K562 (cell line): ENCODE measurements around the gene LYRM7. TPM values are rescaled to one million over a fixed set of nuclear protein-coding genes. Genes with fewer than 3 reads are reported as not detected.

ENCODE experiments used
- ATAC-seq: fragments of 200-7000 bp; cut with Tn5 transposase; 3 replicates; pipeline ENCODE4 v1.9.1; 2020; ENCODE audit warnings: moderate library complexity
- BruUV-seq: library from RNA; stranded (reverse); fragments of 400-500 nt; replicated peaks from 2 replicates; lab custom pipeline; 2021; lab: Mats Ljungman, UMichigan
- CTCF ChIA-PET: fragments of 300-600 bp; formaldehyde crosslinking; extraction: SDS; loops from one replicate; lab custom pipeline; 2021; ENCODE audit warnings: low intra/inter-chr PET ratio; lab: Yijun Ruan, JAX
- POLR2A ChIA-PET: fragments of 300-600, 350-650 bp; sonication (Branson Sonifier 250); formaldehyde crosslinking; extraction: SDS; loops from one replicate; lab custom pipeline; 2021; ENCODE audit warnings: antibody characterized with exemption, inconsistent platforms; lab: Yijun Ruan, JAX
- DNase-seq, 4 experiments: peaks; one replicate each; pipeline versions ENCODE4 v3.0.0 to v3.0.0-alpha.2; 2011 to 2018; ENCODE audit warnings: low spot score in 3 of 4, mixed read lengths in 3 of 4; ENCODE audit errors: extremely low read depth in 1 of 4
- FAIRE-seq: peaks from 2 replicates; lab custom pipeline; 2011; peaks lifted over from hg19 to GRCh38; lab: Jason Lieb, UNC
- H2AFZ ChIP-seq: 2 replicates; pipeline ENCODE4 v1.6.0; 2011; ENCODE audit warnings: low read depth, low read length, control low read depth, inconsistent platforms
- H3K27ac ChIP-seq: fragments of 200-600 bp; 3 replicates; pipeline ENCODE4 v1.8.0; 2011; ENCODE audit warnings: low read depth, mild to moderate bottlenecking, control low read depth, inconsistent platforms, low read length, moderate library complexity, mixed read lengths; ENCODE audit errors: extremely low read depth
- H3K27me3 ChIP-seq, 2 experiments: fragments of 300-600 bp in 1 of 2; 2 replicates in 1 of 2; 3 replicates in 1 of 2; pipeline versions ENCODE4 v1.6.0 to v1.8.0; 2011; ENCODE audit warnings: inconsistent platforms in 2 of 2, low read length in 2 of 2, mild to moderate bottlenecking in 1 of 2, mixed read lengths in 1 of 2, moderate library complexity in 1 of 2; ENCODE audit not compliant: control insufficient read depth in 2 of 2, insufficient read depth in 2 of 2
- H3K36me3 ChIP-seq: fragments of 300-600 bp; 3 replicates; pipeline ENCODE4 v1.8.0; 2011; ENCODE audit warnings: mild to moderate bottlenecking, low read length, inconsistent platforms; ENCODE audit not compliant: control insufficient read depth, insufficient read depth
- H3K4me1 ChIP-seq, 2 experiments: fragments of 200-600 bp in 1 of 2; replicated peaks in 1 of 2; 2 replicates in 1 of 2; 3 replicates in 1 of 2; pipeline versions ENCODE4 v1.5.1 to v1.8.0; 2011; ENCODE audit warnings: inconsistent platforms in 2 of 2, low read length in 2 of 2, mild to moderate bottlenecking in 1 of 2, mixed read lengths in 1 of 2, moderate library complexity in 1 of 2; ENCODE audit not compliant: control insufficient read depth in 2 of 2, insufficient read depth in 2 of 2
- H3K4me2 ChIP-seq: 2 replicates; pipeline ENCODE4 v1.6.1; 2011; ENCODE audit warnings: low read length, control low read depth, inconsistent platforms, mixed read lengths; ENCODE audit not compliant: insufficient read depth
- H3K4me3 ChIP-seq: fragments of 200-600 bp; sonication (generic), shearing (Covaris generic); 2 replicates; pipeline ENCODE4 v1.5.1; 2016; ENCODE audit warnings: control low read depth, inconsistent platforms
- H3K79me2 ChIP-seq: fragments of 200-600 bp; 3 replicates; pipeline ENCODE4 v1.8.0; 2011; ENCODE audit warnings: low read length, inconsistent platforms; ENCODE audit not compliant: control insufficient read depth, insufficient read depth
- H3K9ac ChIP-seq, 2 experiments: 2 replicates each; pipeline versions ENCODE4 v1.6.0 to v1.6.1; 2011; ENCODE audit warnings: low read depth in 2 of 2, low read length in 2 of 2, control low read depth in 1 of 2, inconsistent platforms in 1 of 2, mild to moderate bottlenecking in 1 of 2, mixed read lengths in 1 of 2; ENCODE audit not compliant: insufficient read depth in 1 of 2
- H3K9me1 ChIP-seq: one replicate; pipeline ENCODE4 v1.6.0; 2011; ENCODE audit warnings: inconsistent platforms, mild to moderate bottlenecking, low read length, moderate library complexity; ENCODE audit not compliant: control insufficient read depth, insufficient read depth
- H3K9me3 ChIP-seq: replicated peaks from 2 replicates; pipeline ENCODE4 v1.5.1; 2011; ENCODE audit warnings: low read depth, low read length, inconsistent platforms; ENCODE audit not compliant: control insufficient read depth, insufficient read depth
- H4K20me1 ChIP-seq: replicated peaks from 2 replicates; pipeline ENCODE4 v1.6.1; 2011; ENCODE audit warnings: low read length, inconsistent platforms, mixed read lengths; ENCODE audit not compliant: control insufficient read depth, insufficient read depth
- ASH1L ChIP-seq: fragments of 450-650 bp; IDR thresholded peaks from 2 replicates; pipeline ENCODE4 v1.6.1; 2018; ENCODE audit warnings: borderline replicate concordance, mild to moderate bottlenecking, low read depth; ENCODE audit not compliant: partially characterized antibody
- BACH1 ChIP-seq: fragments of 200-800 bp; sonication (Bioruptor generic); IDR thresholded peaks from 2 replicates; pipeline ENCODE4 v1.6.1; 2016; ENCODE audit warnings: missing genetic modification characterization, missing compliant biosample characterization
- C11orf30 ChIP-seq: fragments of 450-650 bp; IDR thresholded peaks from 2 replicates; pipeline ENCODE4 v1.6.1; 2016; ENCODE audit warnings: low read depth, mild to moderate bottlenecking
- CBFA2T3 ChIP-seq: fragments of 450-650 bp; IDR thresholded peaks from 2 replicates; pipeline ENCODE4 v1.6.1; 2017
- E2F1 ChIP-seq: sonication (generic); formaldehyde crosslinking; IDR thresholded peaks from 2 replicates; pipeline ENCODE4 v1.8.1; 2023; ENCODE audit warnings: mild to moderate bottlenecking, missing genetic modification reagents, moderate library complexity
- FOXA1 ChIP-seq: fragments of 450-650 bp; IDR thresholded peaks from 2 replicates; pipeline ENCODE4 v1.6.1; 2016; ENCODE audit warnings: mild to moderate bottlenecking, borderline replicate concordance
- GTF2E2 ChIP-seq: fragments of 200-800 bp; sonication (Bioruptor generic); IDR thresholded peaks from 2 replicates; pipeline ENCODE4 v1.6.1; 2016; ENCODE audit warnings: missing genetic modification characterization, missing compliant biosample characterization
- HDAC1 ChIP-seq, 2 experiments: fragments of 450-650 bp; IDR thresholded peaks; 2 replicates each; pipeline ENCODE4 v1.6.1; 2016 to 2017; ENCODE audit warnings: inconsistent platforms in 1 of 2, mild to moderate bottlenecking in 1 of 2, moderate library complexity in 1 of 2
- HDAC8 ChIP-seq: fragments of 450-650 bp; IDR thresholded peaks from 2 replicates; pipeline ENCODE4 v1.6.1; 2016; ENCODE audit warnings: mild to moderate bottlenecking, missing genetic modification characterization, moderate library complexity, missing compliant biosample characterization
- KLF6 ChIP-seq: fragments of 250-450 bp; sonication (Bioruptor Pico); IDR thresholded peaks from 2 replicates; pipeline ENCODE4 v1.4.0; 2020; ENCODE audit warnings: mild to moderate bottlenecking, moderate library complexity, borderline replicate concordance
- NFRKB ChIP-seq: fragments of 450-650 bp; IDR thresholded peaks from 2 replicates; pipeline ENCODE4 v1.6.1; 2016; ENCODE audit warnings: low read depth
- PCBP2 ChIP-seq: fragments of 200-400 bp; formaldehyde crosslinking; IDR thresholded peaks from 2 replicates; pipeline ENCODE4 v1.6.1; 2018; ENCODE audit warnings: low read length, low read depth, mild to moderate bottlenecking, moderate library complexity; ENCODE audit not compliant: poor library complexity, severe bottlenecking
- RCOR1 ChIP-seq, 2 experiments: IDR thresholded peaks; 2 replicates each; pipeline ENCODE4 v1.6.1; 2012; ENCODE audit warnings: low read depth in 2 of 2, low read length in 2 of 2, borderline replicate concordance in 1 of 2, improper control_type of control experiment in 1 of 2
- TEAD2 ChIP-seq: fragments of 450-650 bp; IDR thresholded peaks from 2 replicates; pipeline ENCODE4 v1.6.1; 2016; ENCODE audit warnings: missing genetic modification characterization, control low read depth, missing compliant biosample characterization
- ZBTB2 ChIP-seq: fragments of 450-650 bp; IDR thresholded peaks from 2 replicates; pipeline ENCODE4 v1.6.1; 2016; ENCODE audit warnings: antibody characterized with exemption
- ZNF23 ChIP-seq: fragments of 250-450 bp; sonication (Bioruptor Pico); IDR thresholded peaks from 2 replicates; pipeline ENCODE4 v1.4.0; 2020; ENCODE audit warnings: mild to moderate bottlenecking
- ZNF699 ChIP-seq: fragments of 250-450 bp; sonication (Bioruptor Pico); IDR thresholded peaks from 2 replicates; pipeline ENCODE4 v1.8.0; 2021; ENCODE audit warnings: mild to moderate bottlenecking, moderate library complexity; ENCODE audit not compliant: insufficient replicate concordance
- ZNF785 ChIP-seq: fragments of 250-450 bp; sonication (Bioruptor Pico); IDR thresholded peaks from 2 replicates; pipeline ENCODE4 v1.4.0; 2020; ENCODE audit warnings: mild to moderate bottlenecking
- WGBS: fragments of 100-300 bp; shearing (Covaris generic); methylation state at CpG from one replicate; pipeline ENCODE4 v1.1.6; 2016; ENCODE audit warnings: low coverage, mixed read lengths; ENCODE audit not compliant: insufficient coverage; ENCODE audit errors: missing lambda C conversion rate; 5-methylcytosine and 5-hydroxymethylcytosine counted together
- in situ Hi-C: fragments of 300-500 bp; cut with MboI; formaldehyde crosslinking; loops from 4 replicates; pipeline ENCODE4 v1.15.0; 2018; ENCODE audit warnings: inconsistent platforms, mixed read lengths
- intact Hi-C: fragments of 100-400 bp; cut with micrococcal nuclease; formaldehyde crosslinking; loops from 2 replicates; pipeline ENCODE4 v1.14.2; 2022
- polyA plus RNA-seq, 8 experiments: library from polyadenylated mRNA; depleted of rRNA in 4 of 8; stranded (reverse) in 5 of 8; unstranded in 3 of 8; fragments of >200 nt; fragmentation: Nextera tagmentation in 2 of 8; fragmentation: Illumina TruSeq in 1 of 8; extraction: Ambion mirVana in 2 of 8; extraction: Trizol in 1 of 8; gene quantifications; 2 replicates each; pipeline versions ENCODE4 v1.2.1 to v1.2.3, GENCODE V29; 2011 to 2014; ENCODE audit warnings: inconsistent platforms in 1 of 8, missing spikeins in 1 of 8
- total RNA-seq, 7 experiments: library from RNA; depleted of rRNA in 6 of 7; stranded (reverse); fragments of >200 nt in 6 of 7; fragmentation: Illumina TruSeq in 2 of 7; extraction: Trizol in 2 of 7; gene quantifications; 2 replicates each; pipeline versions ENCODE4 v1.2.1 to v1.2.3, GENCODE V29; 2011 to 2021; ENCODE audit warnings: low replicate concordance in 1 of 7

Gene LYRM7
- total and polyA plus RNA-seq, 9 of the 15 experiments (the other 6 are each of a cell fraction or from before 2014, with no cell fraction given): 16.2 to 70.1 (median 33.3) TPM

- TF ChIP-seq KLF6 (CRISPR knock-in tag): no peak
- TF ChIP-seq C11orf30: peak; percentile 85
- no peak for TF ChIP-seq E2F1 (CRISPR knock-in tag)
- no peak for TF ChIP-seq ZBTB2
- TF ChIP-seq ZNF785 (CRISPR knock-in tag): no peak
Observed at GRCh38 chr5:131185523-131186104, 14.9 kb downstream of the LYRM7 start (continued).

GRCh38 chr5:131186561-131187256, 16.0 kb downstream of the LYRM7 start:
- H3K9me3 ChIP-seq: no peaks in the 10 kb centered on the region
- WGBS: 68% methylated on average over 3 of the region's 3 CpGs
- no peak overlapping the region for H3K27ac ChIP-seq
- H3K79me2 ChIP-seq: peaks cover 6% of the 10 kb centered on the region; the same call in 2 of the 3 replicates
- no peak overlapping the region for H2AFZ ChIP-seq
- no peak overlapping the region for H3K4me2 ChIP-seq
- FAIRE-seq (no peak), ATAC-seq (peak; percentile 59), DNase-seq (no peak)
- no peaks in the 10 kb centered on the region for H3K27me3 ChIP-seq
- H3K9me1 ChIP-seq: no peaks in the 10 kb centered on the region
- no peak overlapping the region for H3K4me3 ChIP-seq
- ChIA-PET CTCF (no interaction called here), POLR2A (no interaction called here)
- no TSS peak for BruUV-seq
- H3K9ac ChIP-seq: no peak overlapping the region
- H4K20me1 ChIP-seq: no peaks in the 10 kb centered on the region
- peaks cover 55% of the 10 kb centered on the region for H3K36me3 ChIP-seq
- intact Hi-C loops (no loop called here), in situ Hi-C loops (no loop called here)
- peaks cover 0 to 10% of the 10 kb centered on the region in 2 experiments; a peak in 3 of 5 replicates for H3K4me1 ChIP-seq
- no peak for TF ChIP-seq PCBP2
- TF ChIP-seq ZNF23 (CRISPR knock-in tag): no peak
- TF ChIP-seq BACH1: no peak
- no peak for TF ChIP-seq RCOR1 (IDR thresholded peaks at IDR 0.05; ENCODE audit: borderline replicate concordance in 1 of 2, low read depth in 2 of 2, low read length in 2 of 2)
- no peak for TF ChIP-seq HDAC1 (IDR thresholded peaks at IDR 0.05)
- no peak for TF ChIP-seq ASH1L
- TF ChIP-seq ZNF699: no peak
- TF ChIP-seq TEAD2: no peak
- TF ChIP-seq NFRKB: no peak
- TF ChIP-seq HDAC8 (tag): no peak
- TF ChIP-seq CBFA2T3: no peak
- TF ChIP-seq FOXA1: no peak
- no peak for TF ChIP-seq GTF2E2
